SK-MEL-5 (cell line): ENCODE data around the gene DUOXA2. TPM values are rescaled to one million over a fixed set of nuclear protein-coding genes. Genes with fewer than 3 reads are reported as not detected.

Experiments used
- DNase-seq: peaks from one replicate; pipeline ENCODE4 v3.0.0-alpha.2; 2016; ENCODE audit warnings: low read depth, low spot score
- in situ Hi-C: cut with HindIII; loops from 2 replicates; pipeline ENCODE4 v1.10.0; 2016; ENCODE audit warnings: low sequenced_read_pairs, high pct_unique_total_duplicates, low pct_unique_long_range_greater_than_20kb
- total RNA-seq: library from RNA; depleted of rRNA; stranded (reverse); fragments of >200 nt; shearing (Covaris generic); gene quantifications from 2 replicates; pipeline ENCODE4 v1.2.3, GENCODE V29; 2014; rRNA removed

DUOXA2 gene
- total RNA-seq, 1 experiment from 2014 or later = not detected

- in situ Hi-C loops = no loop called here
- no peak for DNase-seq
Observed at GRCh38 chr15:45165536-45165935, 51.4 kb downstream of the DUOXA2 start.

GRCh38 chr15:45166834-45167630 is 52.9 kb downstream of the DUOXA2 start:
- peak; percentile 64 for DNase-seq
- in situ Hi-C loops = no loop called here

GRCh38 chr15:45167631-45168205 is 53.6 kb downstream of the DUOXA2 start:
- DNase-seq = no peak
- in situ Hi-C loops = no loop called here

Other genes starting within 250 kb of the DUOXA2 start
- not detected in 2 replicates for gene TERB2, start 157.6 kb upstream of the DUOXA2 start, total RNA-seq
- 110 and 123 TPM in 2 replicates for gene SORD, start 91.1 kb upstream of the DUOXA2 start, total RNA-seq
- 0.03 TPM in 2 replicates for gene DUOX2, start 154 bp upstream of the DUOXA2 start, total RNA-seq
- not detected in 2 replicates for gene DUOXA1, start 15.6 kb downstream of the DUOXA2 start, total RNA-seq
- gene DUOX1, start 15.7 kb downstream of the DUOXA2 start, total RNA-seq = not detected in 2 replicates
- 3.4 and 5.5 TPM in 2 replicates for gene SHF, start 73.6 kb downstream of the DUOXA2 start, total RNA-seq
- not detected in 2 replicates for gene SLC28A2, start 137.9 kb downstream of the DUOXA2 start, total RNA-seq